GM12874 (cell line): ENCODE data around the gene CHCHD6.

ENCODE experiments used
- TF ChIP-seq, protein P1 (sequence below): IDR thresholded peaks from 2 replicates; pipeline ENCODE4 v1.5.1; 2011; ENCODE audit warnings: low read depth, mild to moderate bottlenecking, control low read depth, low read length, moderate library complexity; ENCODE audit not compliant: insufficient read depth

The CHCHD6 gene

GRCh38 chr3:126888186-126888760 lies 184.2 kb downstream of the CHCHD6 start:
- TF ChIP-seq, protein P1, sequence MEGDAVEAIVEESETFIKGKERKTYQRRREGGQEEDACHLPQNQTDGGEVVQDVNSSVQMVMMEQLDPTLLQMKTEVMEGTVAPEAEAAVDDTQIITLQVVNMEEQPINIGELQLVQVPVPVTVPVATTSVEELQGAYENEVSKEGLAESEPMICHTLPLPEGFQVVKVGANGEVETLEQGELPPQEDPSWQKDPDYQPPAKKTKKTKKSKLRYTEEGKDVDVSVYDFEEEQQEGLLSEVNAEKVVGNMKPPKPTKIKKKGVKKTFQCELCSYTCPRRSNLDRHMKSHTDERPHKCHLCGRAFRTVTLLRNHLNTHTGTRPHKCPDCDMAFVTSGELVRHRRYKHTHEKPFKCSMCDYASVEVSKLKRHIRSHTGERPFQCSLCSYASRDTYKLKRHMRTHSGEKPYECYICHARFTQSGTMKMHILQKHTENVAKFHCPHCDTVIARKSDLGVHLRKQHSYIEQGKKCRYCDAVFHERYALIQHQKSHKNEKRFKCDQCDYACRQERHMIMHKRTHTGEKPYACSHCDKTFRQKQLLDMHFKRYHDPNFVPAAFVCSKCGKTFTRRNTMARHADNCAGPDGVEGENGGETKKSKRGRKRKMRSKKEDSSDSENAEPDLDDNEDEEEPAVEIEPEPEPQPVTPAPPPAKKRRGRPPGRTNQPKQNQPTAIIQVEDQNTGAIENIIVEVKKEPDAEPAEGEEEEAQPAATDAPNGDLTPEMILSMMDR = no peak

- TF ChIP-seq, protein P1 = no peak
These were observed 185.5 kb downstream of the CHCHD6 start for GRCh38 chr3:126889276-126890201.

GRCh38 chr3:126891141-126891540 lies 187.1 kb downstream of the CHCHD6 start:
- TF ChIP-seq, protein P1 = no peak

GRCh38 chr3:126891791-126892190 lies 187.8 kb downstream of the CHCHD6 start:
- TF ChIP-seq, protein P1 = no peak

DNA sequence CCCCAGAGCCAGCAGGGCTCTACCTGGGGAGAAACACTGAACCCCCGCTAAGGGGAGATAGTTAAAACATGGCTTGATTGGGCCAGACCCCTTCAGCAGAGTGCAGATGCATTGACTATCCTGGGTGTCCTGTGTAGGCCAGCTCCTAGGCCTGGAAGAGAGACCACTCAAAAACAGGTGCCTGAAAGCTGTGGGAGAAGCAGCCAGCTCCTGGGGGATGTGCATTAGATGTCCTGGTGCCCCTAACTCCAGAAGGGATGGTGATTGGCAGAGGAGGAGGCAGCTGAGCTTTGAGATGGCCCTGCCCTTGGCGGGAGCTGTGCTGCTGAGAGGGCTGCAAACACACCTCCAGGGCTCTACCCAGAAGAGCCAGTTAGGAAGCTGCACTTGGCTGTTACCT lies 189.6 kb downstream of the CHCHD6 start:
- TF ChIP-seq, protein P1 = no peak

DNA sequence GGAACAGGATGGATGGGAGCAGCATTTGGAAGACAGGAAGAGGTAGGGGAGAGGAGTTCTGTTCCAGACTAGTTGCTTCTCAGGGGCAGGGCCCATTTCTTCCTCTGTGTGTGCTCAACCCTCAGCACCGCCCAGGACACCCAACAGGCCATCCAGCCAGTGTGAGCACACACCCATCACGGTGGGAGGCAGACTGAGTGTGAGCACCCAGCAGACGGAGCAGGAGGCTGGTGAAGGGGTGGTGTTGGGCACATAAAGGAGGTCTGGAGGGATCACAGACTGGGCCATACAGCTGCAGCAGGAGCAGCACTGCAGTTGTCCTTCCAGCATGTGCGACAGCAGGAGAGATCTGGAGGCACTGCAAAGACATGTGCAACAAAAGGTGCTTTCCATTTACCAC lies 190.4 kb downstream of the CHCHD6 start:
- TF ChIP-seq, protein P1 = no peak

DNA sequence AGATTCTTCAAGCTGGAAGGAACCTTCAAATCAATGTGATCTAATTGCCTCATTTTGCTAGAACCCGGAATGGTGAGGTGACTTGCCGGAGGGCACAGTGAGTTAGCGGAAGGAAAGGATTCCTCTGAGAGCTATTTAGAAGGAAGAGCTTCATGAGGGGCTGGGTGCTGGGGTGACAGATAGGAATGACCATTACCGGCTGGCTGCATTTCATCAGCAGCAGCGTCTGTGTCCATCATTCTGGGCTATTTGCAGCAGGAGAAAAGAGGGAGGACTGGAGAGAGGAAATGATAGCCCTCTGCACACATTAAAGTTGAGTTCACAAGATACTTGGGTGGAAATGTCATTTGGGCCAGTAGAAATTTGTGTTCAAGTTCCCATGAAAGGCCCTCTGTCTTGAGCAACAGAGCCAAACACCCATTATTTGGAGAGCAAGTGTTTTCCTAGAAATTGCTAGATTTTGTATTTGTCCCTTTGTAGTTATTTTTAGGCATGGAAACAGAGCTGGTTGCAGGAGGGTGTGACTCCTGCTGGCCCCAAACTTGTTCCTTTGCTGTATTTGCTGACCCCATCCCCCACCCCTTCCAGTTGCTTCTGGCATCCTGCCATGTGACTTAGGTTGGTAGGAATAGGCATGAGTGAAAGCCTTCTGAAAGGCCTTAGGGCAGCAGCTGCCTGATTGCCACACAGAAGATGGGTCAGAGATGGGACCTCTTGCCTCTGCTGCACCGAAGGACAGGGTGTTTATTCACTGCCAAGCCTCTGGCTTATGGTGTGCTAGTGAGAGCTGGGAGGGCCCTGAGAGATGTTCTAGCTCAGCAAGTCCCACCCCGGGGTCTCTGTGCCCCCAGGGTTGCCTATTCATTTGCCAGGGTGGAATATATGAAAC lies 191.4 kb downstream of the CHCHD6 start:
- TF ChIP-seq, protein P1 = no peak
